ENCODE measurements around the gene TLK2.

TLK2 gene

GRCh38 chr17:62627904-62628633, 149.4 kb downstream of the TLK2 start:
- peak; percentile 41 to 54 for DNase-seq (ENCODE audit: low read depth in 2 of 2)

- DNase-seq (ENCODE audit: low read depth in 2 of 2): no peak
Measured at GRCh38 chr17:62628831-62629555, 150.4 kb downstream of the TLK2 start.

- DNase-seq (ENCODE audit: low read depth in 2 of 2): no peak
Measured at GRCh38 chr17:62629556-62630364, 151.1 kb downstream of the TLK2 start.

GRCh38 chr17:62630365-62631085, 151.9 kb downstream of the TLK2 start:
- no peak for DNase-seq (ENCODE audit: low read depth in 2 of 2)

- no peak for DNase-seq (ENCODE audit: low read depth in 2 of 2)
Measured at GRCh38 chr17:62631086-62631935, 152.7 kb downstream of the TLK2 start.

GRCh38 chr17:62631936-62632924, 153.6 kb downstream of the TLK2 start:
- DNase-seq (ENCODE audit: low read depth in 2 of 2): no peak

GRCh38 chr17:62637809-62638208, 159.2 kb downstream of the TLK2 start:
- DNase-seq (ENCODE audit: low read depth in 2 of 2): no peak

GRCh38 chr17:62641153-62641552, 162.5 kb downstream of the TLK2 start:
- no peak for DNase-seq (ENCODE audit: low read depth in 2 of 2)

GRCh38 chr17:62641951-62642350, 163.3 kb downstream of the TLK2 start:
- DNase-seq (ENCODE audit: low read depth in 2 of 2): no peak

- no peak for DNase-seq (ENCODE audit: low read depth in 2 of 2)
Measured at GRCh38 chr17:62643496-62643895, 164.9 kb downstream of the TLK2 start.

GRCh38 chr17:62644487-62645173, 166.0 kb downstream of the TLK2 start:
- no peak for DNase-seq (ENCODE audit: low read depth in 2 of 2)

- DNase-seq (ENCODE audit: low read depth in 2 of 2): no peak
Measured at GRCh38 chr17:62648251-62648955, 169.8 kb downstream of the TLK2 start.

GRCh38 chr17:62648956-62649294, 170.3 kb downstream of the TLK2 start:
- no peak for DNase-seq (ENCODE audit: low read depth in 2 of 2)

- no peak for DNase-seq (ENCODE audit: low read depth in 2 of 2)
Measured at GRCh38 chr17:62649570-62649969, 170.9 kb downstream of the TLK2 start.

- DNase-seq (ENCODE audit: low read depth in 2 of 2): no peak
Measured at GRCh38 chr17:62650587-62650986, 172.0 kb downstream of the TLK2 start.

- no peak for DNase-seq (ENCODE audit: low read depth in 2 of 2)
Measured at GRCh38 chr17:62652251-62653001, 173.8 kb downstream of the TLK2 start.

GRCh38 chr17:62653002-62653825, 174.6 kb downstream of the TLK2 start:
- peak; percentile 75 to 92 for DNase-seq (ENCODE audit: low read depth in 2 of 2)

All from stimulated activated CD4-positive, alpha-beta T cell treated with anti-CD3 and anti-CD28 coated beads, Interleukin-1b, Interleukin-23, amount 100 ng/mL, for 4 hours (primary cell).